HG03108 (cell line): ENCODE data around the gene LAX1.
"Not testable (repeated sequence)": the region's sequence is repeated elsewhere in the genome, so short reads cannot be mapped to it uniquely, and the experiment has no call there.

Experiments
- ATAC-seq: cut with Tn5 transposase; IDR thresholded peaks from one replicate; pipeline ENCODE4 v1.9.1; 2021; ENCODE audit warnings: moderate library complexity; ENCODE audit not compliant: unreplicated experiment

Gene LAX1, protein sequence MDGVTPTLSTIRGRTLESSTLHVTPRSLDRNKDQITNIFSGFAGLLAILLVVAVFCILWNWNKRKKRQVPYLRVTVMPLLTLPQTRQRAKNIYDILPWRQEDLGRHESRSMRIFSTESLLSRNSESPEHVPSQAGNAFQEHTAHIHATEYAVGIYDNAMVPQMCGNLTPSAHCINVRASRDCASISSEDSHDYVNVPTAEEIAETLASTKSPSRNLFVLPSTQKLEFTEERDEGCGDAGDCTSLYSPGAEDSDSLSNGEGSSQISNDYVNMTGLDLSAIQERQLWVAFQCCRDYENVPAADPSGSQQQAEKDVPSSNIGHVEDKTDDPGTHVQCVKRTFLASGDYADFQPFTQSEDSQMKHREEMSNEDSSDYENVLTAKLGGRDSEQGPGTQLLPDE

DNA sequence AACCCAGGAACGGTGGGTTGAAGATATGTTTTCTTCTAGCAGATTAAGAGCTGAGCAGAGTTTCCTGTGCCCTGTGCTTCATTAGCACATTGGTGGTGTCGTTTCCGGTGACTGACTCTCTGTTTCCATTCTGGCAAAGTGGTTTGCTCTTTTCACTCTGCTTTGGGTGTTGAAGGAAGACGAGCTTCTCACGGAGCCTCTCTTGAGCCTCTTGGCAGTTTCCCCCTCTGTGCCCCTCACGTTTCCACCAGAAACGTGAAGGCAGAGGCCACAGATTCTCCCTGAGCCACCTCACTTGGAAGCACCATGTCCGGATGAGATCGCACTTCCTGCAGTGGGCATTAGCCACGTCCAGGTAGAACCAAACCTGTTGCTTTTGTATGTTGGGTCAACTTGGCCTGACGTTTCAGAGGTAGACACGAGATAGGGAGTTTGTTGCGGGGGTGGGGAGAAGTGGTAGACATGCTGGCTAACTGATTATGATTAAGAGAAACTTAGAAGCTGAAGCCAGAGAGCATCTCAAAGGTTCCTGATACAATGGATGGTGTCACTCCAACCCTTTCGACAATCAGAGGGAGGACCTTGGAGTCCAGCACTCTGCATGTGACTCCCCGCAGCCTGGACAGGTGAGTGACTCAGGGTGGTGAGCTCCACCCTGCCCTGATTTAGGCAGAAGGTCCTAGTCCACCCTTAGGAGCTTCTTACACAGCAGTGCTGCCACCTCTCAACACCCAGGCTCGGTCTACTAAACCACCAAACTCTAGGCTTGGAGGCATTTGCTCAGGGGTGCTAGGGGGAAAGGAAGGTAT, at the start of gene LAX1:
Gene LAX1, plus strand, starts transcription at position 155 of the 809 bp plus-strand sequence. Its CDS starts 383 bp downstream, at position 538.
- peak; percentile 67 for ATAC-seq

DNA sequence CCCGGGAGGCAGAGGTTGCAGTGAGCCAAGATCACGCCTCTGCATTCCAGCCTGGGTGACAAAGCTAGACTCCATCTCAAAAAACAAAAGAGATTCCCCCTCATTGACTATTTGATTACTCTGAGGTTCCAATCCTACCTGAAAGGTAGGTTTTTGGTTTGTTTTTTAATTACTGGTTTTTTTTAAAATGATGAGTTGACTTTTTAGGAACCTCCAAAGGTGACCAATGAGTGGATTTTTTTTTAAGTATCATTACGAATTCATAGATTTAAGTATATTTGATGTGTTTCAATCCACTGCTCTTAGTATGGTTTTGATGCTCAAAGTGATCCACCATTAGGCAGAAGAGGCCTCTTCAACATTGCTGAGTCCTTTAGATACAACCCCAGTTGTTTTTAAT, 47.9 kb upstream of the LAX1 start:
- no peak for ATAC-seq

- ATAC-seq = no peak
Observed at GRCh38 chr1:203720242-203720641, 44.7 kb upstream of the LAX1 start.

GRCh38 chr1:203722909-203723308, 42.1 kb upstream of the LAX1 start:
- no peak for ATAC-seq

DNA sequence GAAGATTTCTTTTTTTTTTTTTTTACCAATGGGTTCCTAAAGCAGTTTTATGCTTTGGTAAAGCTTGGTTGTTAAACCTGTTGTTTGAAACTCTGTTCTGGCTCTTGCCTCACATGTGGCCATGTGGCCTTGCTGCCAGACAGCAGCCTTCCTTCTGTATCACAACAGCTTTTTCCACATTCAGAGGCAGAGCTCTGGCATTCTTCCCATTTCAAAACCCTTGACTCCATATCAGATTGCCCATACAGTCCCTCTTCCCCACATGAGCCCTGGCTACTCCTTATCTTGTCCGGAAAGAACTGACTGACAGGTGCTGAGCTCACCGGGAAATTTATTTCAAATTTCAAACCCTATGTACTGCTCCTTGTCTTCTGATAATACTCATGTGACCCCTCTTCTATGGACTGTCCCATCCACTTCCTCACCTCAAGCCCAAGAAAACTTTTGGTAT, 38.5 kb upstream of the LAX1 start:
- no peak for ATAC-seq

DNA sequence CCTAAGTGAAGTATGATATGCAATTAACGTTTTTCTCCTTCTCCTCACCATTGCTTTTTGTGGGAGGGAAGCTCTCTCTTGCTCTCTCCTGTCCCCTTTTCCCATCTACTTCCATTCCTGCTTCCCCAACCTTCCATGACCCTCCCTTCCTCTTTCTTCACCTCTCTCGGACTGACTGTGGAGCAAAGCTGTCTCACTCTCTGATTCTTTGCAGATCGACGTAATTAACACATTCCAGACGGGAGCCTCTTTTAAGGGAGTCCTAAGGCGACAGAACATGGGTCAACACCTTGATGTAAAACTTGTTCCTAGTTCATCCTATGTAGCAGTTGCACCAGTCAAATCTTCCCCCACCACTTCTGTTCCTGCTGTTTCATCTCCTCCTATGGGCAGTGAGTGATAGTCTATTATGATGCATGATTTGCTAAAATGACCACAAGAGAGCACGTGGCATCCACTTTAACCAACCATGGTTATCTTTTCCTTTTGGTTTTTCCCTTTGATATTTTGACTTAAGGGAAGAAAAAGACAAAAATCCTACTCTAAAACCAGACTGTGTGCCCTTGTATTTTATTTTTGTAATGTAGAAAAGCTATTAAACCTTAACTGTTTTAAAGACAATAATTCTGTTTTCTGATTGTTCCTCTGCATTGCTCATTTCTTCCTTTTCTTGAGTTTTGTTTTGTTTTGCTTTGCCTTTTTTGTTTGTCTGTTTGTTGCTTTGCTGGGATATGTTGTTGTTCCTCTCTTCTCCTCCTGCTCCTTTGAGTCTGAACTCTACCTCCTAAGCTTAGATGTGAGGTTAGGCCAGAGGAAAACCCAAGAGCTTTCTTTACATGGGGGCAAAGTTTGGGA, 31.7 kb upstream of the LAX1 start:
- ATAC-seq = no peak

DNA sequence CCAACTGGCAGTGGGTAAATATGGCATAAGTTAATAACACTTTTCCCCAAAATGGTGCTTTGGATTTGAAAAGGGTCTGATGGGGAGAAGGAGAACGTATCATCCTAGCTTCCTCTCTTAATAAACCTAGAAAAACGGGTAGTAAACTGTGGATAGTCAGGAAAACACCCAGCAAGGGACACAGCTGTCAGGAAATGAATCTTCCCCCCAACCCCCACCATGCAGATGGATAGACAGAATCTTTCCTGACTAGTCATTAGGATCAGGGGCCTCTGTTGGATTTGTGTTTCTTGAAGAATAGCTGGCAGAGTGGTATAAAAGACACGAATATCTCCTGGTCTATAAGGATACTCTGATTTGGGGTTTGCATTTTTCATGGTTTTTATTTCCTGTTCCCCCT, 22.5 kb upstream of the LAX1 start:
- no peak for ATAC-seq

GRCh38 chr1:203743091-203743571, 21.9 kb upstream of the LAX1 start:
- no peak for ATAC-seq

DNA sequence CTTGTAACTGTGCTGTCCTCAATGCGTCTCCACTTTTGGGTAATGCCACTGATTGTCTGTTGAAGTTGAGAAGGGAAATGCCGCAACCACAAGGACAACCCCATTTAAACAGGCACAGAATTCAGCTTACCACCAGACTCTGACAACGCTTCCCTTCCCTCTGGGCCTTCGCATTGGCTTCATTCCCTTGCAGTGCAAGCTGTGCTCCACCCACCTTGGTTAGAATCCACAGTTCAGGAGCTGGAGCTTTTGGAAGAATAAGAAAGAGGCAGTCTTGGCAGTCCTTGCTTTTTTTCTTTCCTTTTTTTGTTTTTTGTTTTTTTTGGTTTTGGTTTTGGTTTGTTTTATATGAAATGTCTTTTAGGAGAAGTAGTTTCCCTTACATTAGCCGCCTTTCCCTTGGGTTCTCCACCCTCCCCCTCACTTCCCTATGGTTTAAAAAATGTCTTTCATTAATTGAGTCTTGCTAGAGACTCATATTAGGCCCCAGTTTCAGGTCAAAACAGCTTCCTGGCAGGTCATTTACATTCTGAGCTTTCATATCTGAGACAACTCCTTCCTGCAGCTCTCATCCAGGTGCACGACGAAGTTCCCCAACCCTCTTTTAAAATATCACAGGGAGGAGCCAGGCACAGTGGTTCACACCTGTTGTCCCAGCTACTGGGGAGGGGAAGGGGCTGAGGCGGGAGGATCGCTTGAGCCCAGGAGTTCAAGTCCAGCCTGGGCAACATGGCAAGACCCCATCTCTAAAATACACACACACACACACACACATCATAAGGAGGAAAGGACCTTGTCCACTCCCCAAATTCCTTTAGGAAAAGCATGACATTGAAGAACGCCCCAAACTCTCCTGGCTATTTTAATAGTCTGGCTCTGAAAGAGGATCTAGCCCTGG, 20.7 kb upstream of the LAX1 start:
- peak; percentile 75 for ATAC-seq

- ATAC-seq = no peak
Observed at GRCh38 chr1:203746281-203746680, 18.7 kb upstream of the LAX1 start.

GRCh38 chr1:203751051-203751450, 13.9 kb upstream of the LAX1 start:
- ATAC-seq = no peak

- not testable (repeated sequence) for ATAC-seq
Observed at GRCh38 chr1:203751618-203752361, 13.2 kb upstream of the LAX1 start.

- ATAC-seq = no peak
Observed at GRCh38 chr1:203754455-203754864, 10.5 kb upstream of the LAX1 start.

GRCh38 chr1:203756036-203756435, 8.9 kb upstream of the LAX1 start:
- no peak for ATAC-seq

DNA sequence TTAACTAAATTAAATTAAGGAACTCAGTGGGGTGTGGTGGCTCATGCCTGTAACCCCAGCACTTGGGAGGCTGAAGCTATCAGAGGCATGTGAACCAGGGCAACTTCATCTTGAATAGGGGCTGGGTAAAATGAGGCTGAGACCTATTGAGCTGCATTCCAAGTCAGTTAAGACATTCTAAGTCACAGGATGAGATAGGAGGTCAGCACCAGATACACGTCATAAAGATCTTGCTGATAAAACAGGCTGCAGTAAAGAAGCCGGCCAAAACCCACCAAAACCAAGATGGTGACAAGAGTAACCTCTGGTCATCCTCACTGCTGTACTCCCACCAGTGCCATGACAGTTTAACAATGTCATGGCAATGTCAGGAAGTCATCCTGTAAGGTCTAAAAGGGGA, 6.2 kb upstream of the LAX1 start:
- not testable (repeated sequence) for ATAC-seq

DNA sequence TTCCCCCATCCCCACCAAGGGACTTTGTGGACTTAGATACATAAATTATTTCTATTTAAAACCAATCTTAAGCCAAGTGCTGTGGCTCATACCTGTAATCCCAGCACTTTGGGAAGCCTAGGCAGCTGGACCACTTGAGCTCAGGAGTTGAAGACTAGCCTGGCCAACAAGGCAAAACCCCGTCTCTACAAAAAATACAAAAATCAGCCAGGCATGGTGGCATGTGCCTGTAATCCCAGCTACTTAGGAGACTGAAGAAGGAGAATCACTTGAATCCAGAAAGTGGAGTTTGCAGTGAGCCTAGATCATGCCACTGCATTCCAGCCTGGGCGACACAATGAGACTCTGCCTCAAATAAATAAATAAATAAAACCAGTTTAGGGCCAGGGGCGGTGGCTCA, 4.5 kb upstream of the LAX1 start:
- no peak for ATAC-seq

- not testable (repeated sequence) for ATAC-seq
Observed at GRCh38 chr1:203761958-203762357, 3.0 kb upstream of the LAX1 start.

- no peak for ATAC-seq
Observed at GRCh38 chr1:203763505-203763904, 1.5 kb upstream of the LAX1 start.
